Ovary (tissue), 3 donors: ENCODE data around the gene RPRM.

Experiments
- CTCF ChIP-seq, 3 donors: fragments of 450-650 bp in 2 of 3; fragments of 200-600 bp in 1 of 3; IDR thresholded peaks; one replicate each; pipeline versions ENCODE4 v1.5.1 to v1.8.0; 2016 to 2022; ENCODE audit warnings: antibody characterized with exemption in 3 of 3, mild to moderate bottlenecking in 1 of 3
- POLR2A ChIP-seq: fragments of 450-650 bp; IDR thresholded peaks from one replicate; pipeline ENCODE4 v1.6.1; 2017; ENCODE audit warnings: antibody characterized with exemption, mild to moderate bottlenecking, moderate library complexity
- donor health status: DM: no; HTN: no; CAD: no.

- TF ChIP-seq CTCF (IDR thresholded peaks at IDR 0.05) (no peak), POLR2A (no peak)
Observed at GRCh38 chr2:153497938-153498629, 19.5 kb upstream of the RPRM start.
